Nephron progenitor cell (in vitro differentiated cells): ENCODE results near the gene LRRC27.

Source experiments
- DNase-seq: peaks from one replicate; pipeline ENCODE4 v3.0.0; 2021
- H3K27ac Mint-ChIP-seq: 2 replicates; pipeline ENCODE4 v1.8.0; 2021; ENCODE audit warnings: mild to moderate bottlenecking, moderate library complexity, mixed read lengths
- H3K27me3 Mint-ChIP-seq: 2 replicates; pipeline ENCODE4 v1.8.0; 2021; ENCODE audit warnings: mild to moderate bottlenecking, low read depth, mixed read lengths; ENCODE audit not compliant: poor library complexity
- H3K36me3 Mint-ChIP-seq: 2 replicates; pipeline ENCODE4 v1.8.0; 2021; ENCODE audit warnings: low read depth, mixed read lengths
- H3K4me1 Mint-ChIP-seq: 2 replicates; pipeline ENCODE4 v1.8.0; 2021; ENCODE audit warnings: mixed read lengths
- H3K4me3 Mint-ChIP-seq: 2 replicates; pipeline ENCODE4 v1.8.0; 2021; ENCODE audit warnings: mild to moderate bottlenecking, moderate library complexity, mixed read lengths
- H3K9me3 Mint-ChIP-seq: 2 replicates; pipeline ENCODE4 v1.8.0; 2021; ENCODE audit warnings: mild to moderate bottlenecking, moderate library complexity, mixed read lengths
- TF ChIP-seq, protein P1 (sequence below): fragments of 200-600 bp; sonication (generic); IDR thresholded peaks from 2 replicates; pipeline ENCODE4 v1.5.0; 2021; ENCODE audit warnings: antibody characterized with exemption

LRRC27 gene

DNA sequence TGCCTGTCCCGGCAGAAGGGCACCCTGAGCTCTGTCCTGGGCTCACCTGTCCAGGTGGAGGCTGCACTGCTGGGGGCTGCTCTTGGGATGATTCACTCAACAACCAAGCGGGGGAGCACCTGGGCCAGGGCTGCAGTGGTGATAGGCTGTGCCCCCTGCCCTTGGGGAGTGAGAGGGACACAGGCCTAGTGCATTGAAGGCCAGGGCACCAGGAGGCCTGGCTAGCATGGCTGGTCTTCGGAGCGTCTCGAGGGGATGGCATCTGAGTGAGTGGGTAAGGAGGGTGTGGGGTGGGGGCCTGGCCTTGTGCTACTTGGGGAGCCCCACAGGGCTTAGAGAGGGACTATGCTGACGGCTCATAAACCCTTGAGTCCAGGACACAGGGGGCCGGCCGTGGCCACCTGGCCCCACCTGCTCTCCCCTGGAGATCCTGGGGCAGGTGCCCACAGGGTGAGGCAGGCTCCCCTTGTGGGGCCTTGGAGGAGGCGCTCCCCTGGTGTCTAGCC is 68.1 kb downstream of the LRRC27 start:
- H3K27me3 Mint-ChIP-seq: peaks cover 9% of the 10 kb centered on the region
- H3K4me1 Mint-ChIP-seq: peaks cover 19% of the 10 kb centered on the region
- H3K27ac Mint-ChIP-seq: no peak overlapping the region
- no peak for DNase-seq
- H3K36me3 Mint-ChIP-seq: no peaks in the 10 kb centered on the region
- H3K9me3 Mint-ChIP-seq: no peaks in the 10 kb centered on the region
- TF ChIP-seq, protein P1, sequence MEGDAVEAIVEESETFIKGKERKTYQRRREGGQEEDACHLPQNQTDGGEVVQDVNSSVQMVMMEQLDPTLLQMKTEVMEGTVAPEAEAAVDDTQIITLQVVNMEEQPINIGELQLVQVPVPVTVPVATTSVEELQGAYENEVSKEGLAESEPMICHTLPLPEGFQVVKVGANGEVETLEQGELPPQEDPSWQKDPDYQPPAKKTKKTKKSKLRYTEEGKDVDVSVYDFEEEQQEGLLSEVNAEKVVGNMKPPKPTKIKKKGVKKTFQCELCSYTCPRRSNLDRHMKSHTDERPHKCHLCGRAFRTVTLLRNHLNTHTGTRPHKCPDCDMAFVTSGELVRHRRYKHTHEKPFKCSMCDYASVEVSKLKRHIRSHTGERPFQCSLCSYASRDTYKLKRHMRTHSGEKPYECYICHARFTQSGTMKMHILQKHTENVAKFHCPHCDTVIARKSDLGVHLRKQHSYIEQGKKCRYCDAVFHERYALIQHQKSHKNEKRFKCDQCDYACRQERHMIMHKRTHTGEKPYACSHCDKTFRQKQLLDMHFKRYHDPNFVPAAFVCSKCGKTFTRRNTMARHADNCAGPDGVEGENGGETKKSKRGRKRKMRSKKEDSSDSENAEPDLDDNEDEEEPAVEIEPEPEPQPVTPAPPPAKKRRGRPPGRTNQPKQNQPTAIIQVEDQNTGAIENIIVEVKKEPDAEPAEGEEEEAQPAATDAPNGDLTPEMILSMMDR: no peak
- no peak overlapping the region for H3K4me3 Mint-ChIP-seq

DNA sequence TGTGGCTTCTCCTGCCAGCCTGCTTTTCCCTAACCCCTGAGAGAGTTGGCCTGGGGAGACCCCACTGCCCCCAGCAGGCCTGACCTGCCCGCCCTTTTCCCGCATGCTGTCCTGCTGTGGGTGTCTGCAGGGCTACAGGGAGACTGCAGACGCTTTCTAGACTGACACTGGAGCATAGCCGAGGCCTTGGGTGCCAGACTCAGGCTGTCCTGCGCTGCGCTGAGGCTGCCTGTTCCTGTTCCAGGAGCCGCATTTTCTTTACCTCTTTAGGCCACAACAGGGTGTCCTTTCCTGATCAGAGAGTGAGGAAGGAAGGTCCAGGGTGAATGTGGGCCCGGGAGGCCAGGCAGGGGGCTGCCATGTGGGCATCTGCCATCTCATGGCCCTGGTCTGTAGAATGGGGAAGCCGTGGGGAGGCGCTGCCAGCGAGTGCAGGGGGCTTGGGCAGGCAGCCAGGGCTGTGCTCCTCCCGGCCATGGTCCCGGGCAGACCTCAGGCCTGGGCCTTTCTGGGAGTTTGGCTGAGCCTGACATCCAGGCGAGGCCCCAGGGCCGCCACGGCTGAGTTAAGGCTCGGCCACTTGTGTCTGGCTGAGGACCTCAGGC is 68.7 kb downstream of the LRRC27 start:
- no peak for DNase-seq
- Mint-ChIP-seq H3K36me3 (peaks cover 2% of the 10 kb centered on the region), H3K9me3 (no peaks in the 10 kb centered on the region), H3K4me3 (no peak overlapping the region), H3K4me1 (peaks cover 19% of the 10 kb centered on the region), H3K27ac (no peak overlapping the region), H3K27me3 (peaks cover 9% of the 10 kb centered on the region)
- TF ChIP-seq, protein P1: no peak

DNA sequence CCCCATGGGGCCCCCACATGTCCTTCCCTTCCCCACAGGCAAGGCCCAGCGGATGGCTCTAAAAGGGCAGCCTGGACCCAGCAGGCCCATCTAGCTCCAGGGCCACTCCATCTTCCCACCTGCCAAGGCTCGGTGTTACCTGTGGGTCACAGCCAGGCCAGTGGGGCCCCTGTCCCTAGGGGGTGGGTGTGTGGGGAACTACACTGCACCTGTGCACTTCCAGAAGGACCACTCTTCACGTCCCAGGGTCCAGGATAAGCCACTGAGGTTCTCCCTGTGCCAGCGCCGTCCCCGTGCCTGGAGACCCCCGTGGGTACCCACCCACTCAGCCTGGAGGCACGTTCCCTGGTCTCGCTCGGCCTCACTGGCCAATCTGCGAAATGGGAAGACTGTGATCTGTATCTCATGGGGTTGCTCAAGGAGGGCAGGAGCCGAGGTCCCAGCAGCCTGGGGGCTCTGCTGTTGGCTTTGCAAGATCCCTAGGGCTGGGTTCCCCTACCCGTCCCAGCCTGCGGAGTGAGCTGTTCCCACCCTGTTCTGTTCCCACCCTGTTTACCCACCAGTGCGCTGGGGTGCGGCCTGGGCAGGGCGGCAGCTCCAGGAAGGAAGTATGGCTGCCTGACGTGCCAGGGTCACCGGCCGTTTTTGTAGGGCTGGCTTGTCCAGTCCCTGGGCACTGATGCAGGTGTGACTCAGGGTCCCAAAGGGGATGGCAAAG is 69.6 kb downstream of the LRRC27 start:
- peaks cover 23% of the 10 kb centered on the region for H3K4me1 Mint-ChIP-seq
- no peak overlapping the region for H3K27ac Mint-ChIP-seq
- DNase-seq: no peak
- H3K27me3 Mint-ChIP-seq: peaks cover 9% of the 10 kb centered on the region
- H3K36me3 Mint-ChIP-seq: peaks cover 7% of the 10 kb centered on the region
- no peak overlapping the region for H3K4me3 Mint-ChIP-seq
- TF ChIP-seq, protein P1: no peak
- no peaks in the 10 kb centered on the region for H3K9me3 Mint-ChIP-seq

DNA sequence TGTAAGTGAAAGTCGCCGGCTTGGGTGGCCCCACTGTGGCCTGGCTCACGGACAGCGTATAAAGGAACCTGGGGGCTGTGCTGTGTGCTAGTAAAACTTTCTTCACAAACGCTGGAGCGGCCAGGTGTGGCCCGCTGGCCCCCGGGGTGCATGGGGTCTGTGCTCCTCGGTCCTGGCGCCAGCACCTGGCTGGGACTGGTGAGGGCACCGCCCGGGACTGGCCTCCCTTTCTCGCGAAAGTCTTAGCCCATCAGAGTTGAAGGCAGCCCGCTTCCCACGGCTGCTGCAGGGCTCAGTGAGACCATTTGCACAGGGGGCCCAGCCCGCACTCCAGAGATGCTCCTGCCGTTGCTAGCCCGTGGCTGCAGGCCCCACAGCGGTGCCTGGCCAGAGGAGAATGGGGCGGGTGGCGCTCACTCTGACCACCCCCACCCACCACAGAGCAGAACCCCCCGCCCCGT is 70.8 kb downstream of the LRRC27 start:
- Mint-ChIP-seq H3K36me3 (peaks cover 7% of the 10 kb centered on the region), H3K4me3 (no peak overlapping the region), H3K9me3 (no peaks in the 10 kb centered on the region), H3K4me1 (peaks cover 24% of the 10 kb centered on the region), H3K27me3 (peaks cover 9% of the 10 kb centered on the region), H3K27ac (no peak overlapping the region)
- DNase-seq: no peak
- TF ChIP-seq, protein P1: no peak

DNA sequence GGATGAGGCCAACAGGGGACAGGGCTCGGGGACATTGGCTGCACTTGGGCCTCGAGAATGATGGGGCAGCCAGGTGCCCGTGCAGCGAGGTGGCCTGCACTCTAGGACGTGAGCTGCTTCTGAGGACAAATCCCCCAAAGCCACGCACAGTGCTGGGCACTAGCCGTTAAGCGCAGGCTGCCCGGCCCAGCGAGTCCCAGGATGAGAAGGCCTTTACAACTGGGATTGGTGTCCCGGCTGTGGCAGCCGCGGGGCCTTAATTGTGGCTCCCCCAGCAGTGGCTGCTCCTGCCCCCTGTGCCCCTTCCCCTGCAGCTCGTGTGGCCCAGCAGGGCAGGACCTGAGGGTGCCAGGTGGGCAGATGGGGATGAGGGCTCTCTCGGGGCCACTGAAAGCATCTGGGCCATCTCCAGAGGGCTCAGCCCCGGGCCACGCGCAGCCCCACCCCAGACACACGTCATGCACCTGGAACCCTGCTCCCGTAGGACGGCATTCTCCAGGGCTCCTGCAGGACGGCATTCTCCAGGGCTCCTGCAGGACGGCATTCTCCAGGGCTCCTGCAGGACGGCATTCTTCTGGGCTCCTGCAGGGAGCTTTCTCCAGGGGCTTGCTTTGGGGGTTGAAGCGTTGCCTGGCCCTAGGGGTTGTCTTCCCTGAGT is 71.6 kb downstream of the LRRC27 start:
- TF ChIP-seq, protein P1: no peak
- H3K4me3 Mint-ChIP-seq: no peak overlapping the region
- DNase-seq: no peak
- H3K4me1 Mint-ChIP-seq: peaks cover 26% of the 10 kb centered on the region
- H3K27ac Mint-ChIP-seq: peak overlapping the region; percentile 86
- no peaks in the 10 kb centered on the region for H3K9me3 Mint-ChIP-seq
- H3K36me3 Mint-ChIP-seq: peaks cover 7% of the 10 kb centered on the region
- peaks cover 4% of the 10 kb centered on the region for H3K27me3 Mint-ChIP-seq
